ENCODE results near the gene DCAF8. TPM values are rescaled to one million over a fixed set of nuclear protein-coding genes. Genes with fewer than 3 reads are reported as not detected.

Gene DCAF8
- total RNA-seq, 2 experiments from 2014 or later: 115 to 117 TPM

GRCh38 chr1:160257411-160258015 is 4.8 kb downstream of the DCAF8 start:
- ATAC-seq: no peak
- H3K36me3 Mint-ChIP-seq: peaks cover 22% of the 10 kb centered on the region
- H3K27ac Mint-ChIP-seq: no peak overlapping the region
- H3K9me3 Mint-ChIP-seq (ENCODE audit: low read depth): no peaks in the 10 kb centered on the region
- peaks cover 38% of the 10 kb centered on the region for H3K4me1 Mint-ChIP-seq
- no peak for DNase-seq
- no peaks in the 10 kb centered on the region for H3K27me3 Mint-ChIP-seq
- CTCF ChIA-PET: interaction anchor here (1.2 to 3.1 kb wide), 3 partner anchors 15 to 61 kb away, joined by 3 to 14 read pairs (median 3); no protein-coding TSS in a partner anchor
- no peak overlapping the region for H3K4me3 Mint-ChIP-seq

GRCh38 chr1:160256396-160257046 is 5.8 kb downstream of the DCAF8 start:
- Mint-ChIP-seq H3K9me3 (ENCODE audit: low read depth) (no peaks in the 10 kb centered on the region), H3K27ac (no peak overlapping the region), H3K4me1 (peaks cover 41% of the 10 kb centered on the region), H3K4me3 (no peak overlapping the region), H3K36me3 (peaks cover 25% of the 10 kb centered on the region), H3K27me3 (no peaks in the 10 kb centered on the region)
- ATAC-seq (no peak), DNase-seq (no peak)
- CTCF ChIA-PET: interaction anchor here (0.7 to 3.1 kb wide), 3 partner anchors 14 to 125 kb away, joined by 3 to 14 read pairs (median 3); no protein-coding TSS in a partner anchor

- peaks cover 35% of the 10 kb centered on the region for H3K4me1 Mint-ChIP-seq
- DNase-seq (no peak), ATAC-seq (no peak)
- H3K36me3 Mint-ChIP-seq: peaks cover 24% of the 10 kb centered on the region
- no peak overlapping the region for H3K4me3 Mint-ChIP-seq
- H3K9me3 Mint-ChIP-seq (ENCODE audit: low read depth): no peaks in the 10 kb centered on the region
- CTCF ChIA-PET: interaction anchor here (0.7 to 4.3 kb wide), 3 partner anchors 35 to 124 kb away, joined by 3 to 46 read pairs (median 4); partner anchors contain the start of gene CASQ1
- no peaks in the 10 kb centered on the region for H3K27me3 Mint-ChIP-seq
- H3K27ac Mint-ChIP-seq: no peak overlapping the region
These were observed 6.5 kb downstream of the DCAF8 start for GRCh38 chr1:160255781-160256300.

GRCh38 chr1:160251687-160252526 is 10.4 kb downstream of the DCAF8 start:
- Mint-ChIP-seq H3K4me1 (peaks cover 11% of the 10 kb centered on the region), H3K9me3 (ENCODE audit: low read depth) (no peaks in the 10 kb centered on the region), H3K27ac (no peak overlapping the region), H3K36me3 (peaks cover 10% of the 10 kb centered on the region), H3K27me3 (no peaks in the 10 kb centered on the region), H3K4me3 (no peak overlapping the region)
- CTCF ChIA-PET: interaction anchor here (0.6 to 5.3 kb wide), 36 partner anchors 8 to 205 kb away, joined by 3 to 47 read pairs (median 4); partner anchors contain the start of genes CASQ1, DCAF8, IGSF8 and PEA15
- peak; percentile 74 for DNase-seq
- peak; percentile 92 for ATAC-seq

- peaks cover 4% of the 10 kb centered on the region for H3K4me1 Mint-ChIP-seq
- peaks cover 10% of the 10 kb centered on the region for H3K36me3 Mint-ChIP-seq
- no peak for ATAC-seq
- no peak overlapping the region for H3K27ac Mint-ChIP-seq
- no peaks in the 10 kb centered on the region for H3K27me3 Mint-ChIP-seq
- no peak overlapping the region for H3K4me3 Mint-ChIP-seq
- no peaks in the 10 kb centered on the region for H3K9me3 Mint-ChIP-seq (ENCODE audit: low read depth)
- CTCF ChIA-PET: interaction anchor here (1.0 to 5.3 kb wide), 12 partner anchors 9 to 166 kb away, joined by 3 to 47 read pairs (median 12); partner anchors contain the start of gene IGSF8
- DNase-seq: no peak
These were observed 11.3 kb downstream of the DCAF8 start for GRCh38 chr1:160251011-160251410.

GRCh38 chr1:160247053-160247452 is 15.3 kb downstream of the DCAF8 start:
- ATAC-seq (no peak), DNase-seq (no peak)
- H3K27ac Mint-ChIP-seq: no peak overlapping the region
- peaks cover 3% of the 10 kb centered on the region for H3K4me1 Mint-ChIP-seq
- no peaks in the 10 kb centered on the region for H3K27me3 Mint-ChIP-seq
- H3K4me3 Mint-ChIP-seq: no peak overlapping the region
- H3K36me3 Mint-ChIP-seq: peaks cover 11% of the 10 kb centered on the region
- CTCF ChIA-PET: interaction anchor here (0.5 to 1.4 kb wide), 2 partner anchors 54 to 173 kb away, joined by 3 to 4 read pairs; no protein-coding TSS in a partner anchor
- no peaks in the 10 kb centered on the region for H3K9me3 Mint-ChIP-seq (ENCODE audit: low read depth)

- Mint-ChIP-seq H3K4me3 (no peak overlapping the region), H3K27me3 (no peaks in the 10 kb centered on the region), H3K4me1 (no peaks in the 10 kb centered on the region), H3K9me3 (ENCODE audit: low read depth) (no peaks in the 10 kb centered on the region), H3K36me3 (peaks cover 12% of the 10 kb centered on the region), H3K27ac (no peak overlapping the region)
- DNase-seq: no peak
- CTCF ChIA-PET: no interaction called here
- ATAC-seq: no peak
These were observed 16.9 kb downstream of the DCAF8 start for GRCh38 chr1:160245434-160245833.

- Mint-ChIP-seq H3K27ac (no peak overlapping the region), H3K27me3 (no peaks in the 10 kb centered on the region), H3K36me3 (peaks cover 15% of the 10 kb centered on the region), H3K9me3 (ENCODE audit: low read depth) (no peaks in the 10 kb centered on the region), H3K4me1 (no peaks in the 10 kb centered on the region), H3K4me3 (no peak overlapping the region)
- ATAC-seq (no peak), DNase-seq (no peak)
- CTCF ChIA-PET: interaction anchor here (0.5 to 1.5 kb wide), 6 partner anchors 8 to 236 kb away, joined by 3 to 9 read pairs (median 3); no protein-coding TSS in a partner anchor
These were observed 18.1 kb downstream of the DCAF8 start for GRCh38 chr1:160244209-160244608.

GRCh38 chr1:160243767-160244166 is 18.6 kb downstream of the DCAF8 start:
- CTCF ChIA-PET: interaction anchor here (0.8 to 1.5 kb wide), 5 partner anchors 8 to 236 kb away, joined by 3 to 9 read pairs (median 3); no protein-coding TSS in a partner anchor
- H3K4me3 Mint-ChIP-seq: no peak overlapping the region

GRCh38 chr1:160239582-160240299 is 22.6 kb downstream of the DCAF8 start:
- Mint-ChIP-seq H3K36me3 (peaks cover 32% of the 10 kb centered on the region), H3K27me3 (no peaks in the 10 kb centered on the region), H3K27ac (no peak overlapping the region), H3K4me1 (peaks cover 2% of the 10 kb centered on the region), H3K9me3 (ENCODE audit: low read depth) (no peaks in the 10 kb centered on the region), H3K4me3 (no peak overlapping the region)
- CTCF ChIA-PET: interaction anchor here (1.4 to 7.3 kb wide), 4 partner anchors 11 to 154 kb away, joined by 3 to 31 read pairs (median 6); no protein-coding TSS in a partner anchor
- ATAC-seq (no peak), DNase-seq (no peak)

More at GRCh38 chr1:160243767-160244166, 18.6 kb downstream of the DCAF8 start:
- ATAC-seq: no peak
- no peak for DNase-seq
- Mint-ChIP-seq H3K27me3 (no peaks in the 10 kb centered on the region), H3K27ac (no peak overlapping the region), H3K9me3 (ENCODE audit: low read depth) (no peaks in the 10 kb centered on the region), H3K4me1 (no peaks in the 10 kb centered on the region), H3K36me3 (peaks cover 15% of the 10 kb centered on the region)

GRCh38 chr1:160238408-160238807 is 23.9 kb downstream of the DCAF8 start:
- Mint-ChIP-seq H3K36me3 (peaks cover 38% of the 10 kb centered on the region), H3K4me1 (peaks cover 2% of the 10 kb centered on the region), H3K27ac (no peak overlapping the region), H3K4me3 (no peak overlapping the region), H3K27me3 (no peaks in the 10 kb centered on the region), H3K9me3 (ENCODE audit: low read depth) (no peaks in the 10 kb centered on the region)
- no peak for ATAC-seq
- no peak for DNase-seq
- CTCF ChIA-PET: interaction anchor here (1.4 to 7.3 kb wide), 2 partner anchors 14 to 153 kb away, joined by 5 to 31 read pairs; no protein-coding TSS in a partner anchor

GRCh38 chr1:160237558-160237957 is 24.8 kb downstream of the DCAF8 start:
- Mint-ChIP-seq H3K27me3 (no peaks in the 10 kb centered on the region), H3K9me3 (ENCODE audit: low read depth) (no peaks in the 10 kb centered on the region), H3K36me3 (peaks cover 36% of the 10 kb centered on the region), H3K4me3 (no peak overlapping the region), H3K4me1 (peaks cover 2% of the 10 kb centered on the region), H3K27ac (no peak overlapping the region)
- no peak for ATAC-seq
- DNase-seq: no peak
- CTCF ChIA-PET: interaction anchor here (7.3 kb wide), 1 partner anchor 15 kb away, joined by 31 read pairs; no protein-coding TSS in a partner anchor
